ENCODE measurements around the gene ATG5.

DNA sequence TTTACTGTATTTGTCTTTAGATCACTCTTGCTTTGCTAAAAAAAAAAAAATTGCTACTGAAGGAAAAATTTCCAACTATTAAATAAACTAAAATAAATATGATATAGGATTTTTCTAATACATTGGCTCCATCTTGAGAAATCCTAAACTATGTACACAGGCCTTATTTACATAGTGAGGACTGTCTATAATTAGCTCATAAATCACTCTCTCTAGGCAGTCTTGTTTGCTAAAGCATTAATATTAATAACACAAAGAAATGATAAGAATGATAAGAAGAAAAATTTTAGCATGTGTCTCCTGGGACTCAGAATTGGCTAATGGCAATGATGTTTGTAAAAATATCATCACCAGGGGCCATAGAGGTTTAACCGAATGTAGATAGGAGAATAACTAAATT is 21.7 kb upstream of the ATG5 start:
- TF ChIP-seq, protein P1, sequence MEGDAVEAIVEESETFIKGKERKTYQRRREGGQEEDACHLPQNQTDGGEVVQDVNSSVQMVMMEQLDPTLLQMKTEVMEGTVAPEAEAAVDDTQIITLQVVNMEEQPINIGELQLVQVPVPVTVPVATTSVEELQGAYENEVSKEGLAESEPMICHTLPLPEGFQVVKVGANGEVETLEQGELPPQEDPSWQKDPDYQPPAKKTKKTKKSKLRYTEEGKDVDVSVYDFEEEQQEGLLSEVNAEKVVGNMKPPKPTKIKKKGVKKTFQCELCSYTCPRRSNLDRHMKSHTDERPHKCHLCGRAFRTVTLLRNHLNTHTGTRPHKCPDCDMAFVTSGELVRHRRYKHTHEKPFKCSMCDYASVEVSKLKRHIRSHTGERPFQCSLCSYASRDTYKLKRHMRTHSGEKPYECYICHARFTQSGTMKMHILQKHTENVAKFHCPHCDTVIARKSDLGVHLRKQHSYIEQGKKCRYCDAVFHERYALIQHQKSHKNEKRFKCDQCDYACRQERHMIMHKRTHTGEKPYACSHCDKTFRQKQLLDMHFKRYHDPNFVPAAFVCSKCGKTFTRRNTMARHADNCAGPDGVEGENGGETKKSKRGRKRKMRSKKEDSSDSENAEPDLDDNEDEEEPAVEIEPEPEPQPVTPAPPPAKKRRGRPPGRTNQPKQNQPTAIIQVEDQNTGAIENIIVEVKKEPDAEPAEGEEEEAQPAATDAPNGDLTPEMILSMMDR (IDR thresholded peaks at IDR 0.05): no peak
- TF ChIP-seq POLR2A (IDR thresholded peaks at IDR 0.05): no peak
